Neural progenitor cell (in vitro differentiated cells): ENCODE data around the gene NXNL2.

Experiments used
- CTCF ChIP-seq: fragments of 200-600 bp; sonication (generic); IDR thresholded peaks from 2 replicates; pipeline ENCODE4 v1.5.1; 2017; ENCODE audit warnings: antibody characterized with exemption, mild to moderate bottlenecking
- EZH2phosphoT487 ChIP-seq: fragments of 200-600 bp; sonication (generic); IDR thresholded peaks from 2 replicates; pipeline ENCODE4 v1.6.1; 2017; ENCODE audit warnings: antibody characterized with exemption

GRCh38 chr9:88524911-88525310 is 10.1 kb upstream of the NXNL2 start:
- TF ChIP-seq CTCF (no peak), EZH2phosphoT487 (no peak)
